OCI-LY1 (cell line): ENCODE measurements around the gene PKM.

Source experiments
- CTCF ChIP-seq: fragments of 200-600 bp; sonication (generic), shearing (Covaris generic); IDR thresholded peaks from 2 replicates; pipeline ENCODE4 v1.5.1; 2017; ENCODE audit warnings: mild to moderate bottlenecking, antibody characterized with exemption, low read length, moderate library complexity, mixed read lengths
- EZH2 ChIP-seq: fragments of 200-600 bp; sonication (generic), shearing (Covaris generic); IDR thresholded peaks from 2 replicates; pipeline ENCODE4 v1.8.0; 2017; ENCODE audit warnings: borderline replicate concordance, mixed run types, mild to moderate bottlenecking, antibody characterized with exemption, low read length, moderate library complexity, mixed read lengths

- TF ChIP-seq CTCF (no peak), EZH2 (no peak)
These were observed 61.6 kb downstream of the PKM start for GRCh38 chr15:72169236-72169920.
